Posterior cingulate gyrus (tissue), 11 donors: ENCODE data around the gene UPF2.
"Not testable (repeated sequence)": the region's sequence is repeated elsewhere in the genome, so short reads cannot be mapped to it uniquely, and the experiment has no call there.

ENCODE experiments used
- DNase-seq, 10 donors: peaks; one replicate each; pipeline versions ENCODE4 v3.0.0 to v3.0.0-alpha.2; 2020 to 2021; ENCODE audit warnings: mixed read lengths in 3 of 10
- intact Hi-C: fragments of 100-400 bp; cut with DNase I; formaldehyde crosslinking; loops from one replicate; pipeline ENCODE4 v1.15.1; 2023

UPF2 gene

GRCh38 chr10:11909618-11910017 lies 133.0 kb downstream of the UPF2 start:
- intact Hi-C loops, result no loop called here
- no peak for DNase-seq

- peak in 1 of 10 donors; percentile 68 for DNase-seq
- intact Hi-C loops, result no loop called here
Observed at GRCh38 chr10:11908991-11909390, 133.6 kb downstream of the UPF2 start.

GRCh38 chr10:11908536-11908935 lies 134.1 kb downstream of the UPF2 start:
- intact Hi-C loops, result no loop called here
- peak in 1 of 10 donors; percentile 76 for DNase-seq

GRCh38 chr10:11907914-11908313 lies 134.7 kb downstream of the UPF2 start:
- intact Hi-C loops, result no loop called here
- DNase-seq, result peak in 1 of 10 donors; percentile 54

GRCh38 chr10:11906714-11907113 lies 135.9 kb downstream of the UPF2 start:
- no peak for DNase-seq
- intact Hi-C loops, result no loop called here

GRCh38 chr10:11902646-11903045 lies 140.0 kb downstream of the UPF2 start:
- DNase-seq, result no peak
- intact Hi-C loops, result no loop called here

GRCh38 chr10:11901833-11902475 lies 140.7 kb downstream of the UPF2 start:
- peak in 1 of 10 donors; percentile 70 for DNase-seq

GRCh38 chr10:11901454-11901832 lies 141.2 kb downstream of the UPF2 start:
- DNase-seq, result no peak
- intact Hi-C loops, result no loop called here

More at GRCh38 chr10:11901833-11902475, 140.7 kb downstream of the UPF2 start:
- intact Hi-C loops, result no loop called here

- no peak for DNase-seq
- intact Hi-C loops, result no loop called here
Observed at GRCh38 chr10:11901036-11901301, 141.6 kb downstream of the UPF2 start.

GRCh38 chr10:11899067-11899876 lies 143.3 kb downstream of the UPF2 start:
- DNase-seq, result peak in 1 of 10 donors; percentile 71
- intact Hi-C loops, result no loop called here

GRCh38 chr10:11898372-11899066 lies 144.1 kb downstream of the UPF2 start:
- intact Hi-C loops, result no loop called here

GRCh38 chr10:11898033-11898371 lies 144.6 kb downstream of the UPF2 start:
- intact Hi-C loops, result no loop called here
- no peak for DNase-seq

More at GRCh38 chr10:11898372-11899066, 144.1 kb downstream of the UPF2 start:
- peak in 1 of 10 donors; percentile 42 for DNase-seq

GRCh38 chr10:11896549-11897200 lies 145.9 kb downstream of the UPF2 start:
- peak in 1 of 10 donors; percentile 20 for DNase-seq
- intact Hi-C loops, result no loop called here

GRCh38 chr10:11895598-11895997 lies 147.0 kb downstream of the UPF2 start:
- intact Hi-C loops, result no loop called here
- DNase-seq, result no peak

- intact Hi-C loops, result no loop called here
- DNase-seq, result peak in 1 of 10 donors; percentile 4
Observed at GRCh38 chr10:11895108-11895466, 147.5 kb downstream of the UPF2 start.

GRCh38 chr10:11894381-11895107 lies 148.1 kb downstream of the UPF2 start:
- intact Hi-C loops, result no loop called here
- DNase-seq, result peak in 1 of 10 donors; percentile 82

- peak in 1 of 10 donors; percentile 74 for DNase-seq
- intact Hi-C loops, result no loop called here
Observed at GRCh38 chr10:11893749-11894278, 148.8 kb downstream of the UPF2 start.

- peak in 2 of 10 donors; percentile 51 to 61 for DNase-seq
- intact Hi-C loops, result no loop called here
Observed at GRCh38 chr10:11891776-11892486, 150.7 kb downstream of the UPF2 start.

GRCh38 chr10:11889263-11889662 lies 153.3 kb downstream of the UPF2 start:
- intact Hi-C loops, result not testable (repeated sequence)
- DNase-seq, result peak in 1 of 10 donors; percentile 75
